GM21367 (cell line): ENCODE data around the gene SLC22A15.
"Not testable (repeated sequence)": the region's sequence is repeated elsewhere in the genome, so short reads cannot be mapped to it uniquely, and the experiment has no call there.

ENCODE experiments used
- ATAC-seq: cut with Tn5 transposase; IDR thresholded peaks from one replicate; pipeline ENCODE4 v1.9.1; 2021; ENCODE audit not compliant: unreplicated experiment

The SLC22A15 gene

GRCh38 chr1:116031302-116031835, 55.1 kb downstream of the SLC22A15 start:
- ATAC-seq = no peak

- ATAC-seq = no peak
These were observed 57.0 kb downstream of the SLC22A15 start for GRCh38 chr1:116033322-116033721.

- no peak for ATAC-seq
These were observed 59.9 kb downstream of the SLC22A15 start for GRCh38 chr1:116036255-116036654.

- no peak for ATAC-seq
These were observed 62.4 kb downstream of the SLC22A15 start for GRCh38 chr1:116038679-116039078.

- ATAC-seq = no peak
These were observed 67.8 kb downstream of the SLC22A15 start for GRCh38 chr1:116044071-116044470.

GRCh38 chr1:116046933-116047332, 70.6 kb downstream of the SLC22A15 start:
- not testable (repeated sequence) for ATAC-seq

- ATAC-seq = not testable (repeated sequence)
These were observed 75.6 kb downstream of the SLC22A15 start for GRCh38 chr1:116051896-116052295.

- no peak for ATAC-seq
These were observed 85.9 kb downstream of the SLC22A15 start for GRCh38 chr1:116062201-116062600.

GRCh38 chr1:116064616-116065015, 88.3 kb downstream of the SLC22A15 start:
- no peak for ATAC-seq

- no peak for ATAC-seq
These were observed 90.7 kb downstream of the SLC22A15 start for GRCh38 chr1:116066868-116067565.

GRCh38 chr1:116067566-116067890, 91.2 kb downstream of the SLC22A15 start:
- ATAC-seq = no peak

GRCh38 chr1:116075575-116075974, 99.3 kb downstream of the SLC22A15 start:
- no peak for ATAC-seq

- no peak for ATAC-seq
These were observed 99.7 kb downstream of the SLC22A15 start for GRCh38 chr1:116075990-116076389.

GRCh38 chr1:116076831-116077230, 100.5 kb downstream of the SLC22A15 start:
- no peak for ATAC-seq

GRCh38 chr1:116078699-116079223, 102.4 kb downstream of the SLC22A15 start:
- no peak for ATAC-seq

- ATAC-seq = no peak
These were observed 111.3 kb downstream of the SLC22A15 start for GRCh38 chr1:116087628-116088027.

- no peak for ATAC-seq
These were observed 113.6 kb downstream of the SLC22A15 start for GRCh38 chr1:116089870-116090269.

GRCh38 chr1:116091083-116091482, 114.8 kb downstream of the SLC22A15 start:
- ATAC-seq = no peak

- no peak for ATAC-seq
These were observed 116.6 kb downstream of the SLC22A15 start for GRCh38 chr1:116092752-116093489.

- no peak for ATAC-seq
These were observed 118.7 kb downstream of the SLC22A15 start for GRCh38 chr1:116095027-116095426.

- no peak for ATAC-seq
These were observed 119.8 kb downstream of the SLC22A15 start for GRCh38 chr1:116096013-116096618.

GRCh38 chr1:116097626-116098025, 121.3 kb downstream of the SLC22A15 start:
- no peak for ATAC-seq
